ENCODE measurements around the gene PGBD5.

PGBD5 gene

DNA sequence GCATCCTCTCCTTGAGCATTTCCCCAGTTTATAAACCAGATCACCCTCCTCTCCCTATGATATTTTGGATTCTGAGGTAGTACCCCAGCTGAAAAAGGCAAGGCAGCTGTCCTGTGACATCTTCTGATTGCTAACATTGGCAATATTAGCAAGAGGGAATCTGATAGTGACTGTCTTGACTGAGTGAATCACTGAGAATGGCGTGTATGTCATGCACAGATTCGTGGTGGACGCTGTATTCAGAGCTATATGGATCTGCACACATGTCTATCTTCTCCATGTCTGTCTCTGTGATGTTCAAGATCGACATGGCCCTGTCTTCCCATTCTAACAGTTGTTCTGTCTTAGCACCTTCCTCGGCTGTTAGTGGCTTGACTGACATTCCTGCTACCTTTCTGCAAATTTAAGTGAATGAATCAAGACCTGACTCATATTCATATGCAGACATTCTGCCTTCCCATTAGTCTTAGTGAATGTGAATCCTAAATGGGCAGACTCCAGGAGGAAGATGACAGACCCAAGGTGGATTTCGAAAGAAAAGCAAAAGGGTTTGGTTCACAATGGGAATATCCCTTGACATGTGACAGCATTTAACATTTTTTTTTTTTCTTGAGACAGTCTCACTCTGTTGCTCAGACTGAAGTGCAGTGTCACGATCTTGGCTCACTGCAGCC, 97.7 kb downstream of the PGBD5 start:
- no peak overlapping the region for H3K27ac Mint-ChIP-seq

DNA sequence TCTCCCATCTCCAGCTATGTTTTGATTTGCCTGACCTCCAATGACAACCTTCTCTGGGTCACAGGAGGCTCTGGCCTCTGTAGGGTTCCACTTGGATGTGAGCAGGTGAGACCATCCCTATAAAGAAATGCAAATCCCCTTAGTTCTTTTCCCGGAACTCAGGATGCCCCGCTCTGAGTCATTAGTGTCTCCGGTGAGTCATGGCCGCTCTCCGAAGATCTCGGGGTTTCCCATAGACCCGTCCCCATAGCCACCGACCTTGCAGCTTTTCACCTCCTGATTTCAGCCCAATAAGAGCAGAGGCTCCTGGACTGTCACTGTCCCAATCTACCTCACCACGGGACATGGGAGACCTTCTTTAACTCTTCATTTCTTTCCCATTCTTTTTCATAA, 98.2 kb downstream of the PGBD5 start:
- H3K27me3 Mint-ChIP-seq (ENCODE audit: low read depth) = no peaks in the 10 kb centered on the region
- H3K9me3 Mint-ChIP-seq = no peaks in the 10 kb centered on the region
- H3K36me3 Mint-ChIP-seq (ENCODE audit: low read depth) = no peaks in the 10 kb centered on the region
- H3K4me3 Mint-ChIP-seq = peak overlapping the region; percentile 9
- H3K4me1 Mint-ChIP-seq (ENCODE audit: low read depth) = peaks cover 7% of the 10 kb centered on the region
- no peak overlapping the region for H3K27ac Mint-ChIP-seq

More for the DNA sequence above, 97.7 kb downstream of the PGBD5 start:
- no peaks in the 10 kb centered on the region for H3K27me3 Mint-ChIP-seq (ENCODE audit: low read depth)
- no peaks in the 10 kb centered on the region for H3K9me3 Mint-ChIP-seq
- H3K4me1 Mint-ChIP-seq (ENCODE audit: low read depth) = peaks cover 7% of the 10 kb centered on the region
- H3K36me3 Mint-ChIP-seq (ENCODE audit: low read depth) = no peaks in the 10 kb centered on the region
- H3K4me3 Mint-ChIP-seq = peak overlapping the region; percentile 9

DNA sequence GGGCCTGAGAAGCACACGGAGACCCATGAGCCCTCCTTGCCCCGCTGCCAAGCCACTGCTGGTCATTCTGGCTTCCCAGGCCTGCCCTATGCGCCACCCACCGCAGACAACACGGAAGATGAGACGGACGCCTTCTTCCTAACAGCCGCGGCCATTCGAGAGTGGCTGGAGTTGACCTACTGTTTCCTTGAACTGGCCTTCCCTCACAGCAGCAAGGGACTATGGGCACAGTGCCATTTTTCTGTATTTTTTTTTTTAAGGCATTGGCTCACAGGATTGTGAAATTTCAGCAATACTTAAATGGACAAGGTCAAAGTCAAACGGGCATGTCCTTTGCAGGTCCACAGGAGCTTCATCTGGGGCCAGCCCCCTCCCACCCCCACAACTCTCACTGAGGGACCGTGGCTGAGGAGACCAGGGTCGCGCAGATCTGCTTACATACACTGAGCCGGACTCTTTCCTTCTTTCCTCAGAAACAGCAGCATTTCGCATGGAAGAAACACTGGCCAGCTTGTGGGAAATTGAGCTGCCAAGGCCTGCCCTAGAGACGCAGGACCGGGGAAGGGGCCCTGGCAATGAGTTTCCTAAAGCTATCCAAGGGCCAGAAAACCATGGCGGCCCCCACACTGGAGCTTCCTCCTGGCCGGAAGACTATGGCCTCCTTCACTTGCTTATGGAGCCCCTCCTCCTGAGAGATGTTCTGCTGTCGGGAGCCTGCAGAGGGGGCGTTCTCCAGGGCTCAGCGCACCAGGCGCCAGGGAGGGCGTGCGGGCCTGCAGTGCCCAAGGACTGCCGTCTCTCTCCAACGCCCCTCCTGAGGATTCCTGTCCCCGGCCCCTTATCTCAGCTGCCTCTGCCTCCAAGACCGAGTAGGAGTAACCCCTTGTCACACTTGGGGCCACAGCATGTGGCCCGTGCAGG, 98.9 kb downstream of the PGBD5 start:
- H3K27me3 Mint-ChIP-seq (ENCODE audit: low read depth) = no peaks in the 10 kb centered on the region
- H3K4me1 Mint-ChIP-seq (ENCODE audit: low read depth) = peaks cover 7% of the 10 kb centered on the region
- H3K36me3 Mint-ChIP-seq (ENCODE audit: low read depth) = no peaks in the 10 kb centered on the region
- H3K4me3 Mint-ChIP-seq = no peak overlapping the region
- no peaks in the 10 kb centered on the region for H3K9me3 Mint-ChIP-seq
- no peak overlapping the region for H3K27ac Mint-ChIP-seq

DNA sequence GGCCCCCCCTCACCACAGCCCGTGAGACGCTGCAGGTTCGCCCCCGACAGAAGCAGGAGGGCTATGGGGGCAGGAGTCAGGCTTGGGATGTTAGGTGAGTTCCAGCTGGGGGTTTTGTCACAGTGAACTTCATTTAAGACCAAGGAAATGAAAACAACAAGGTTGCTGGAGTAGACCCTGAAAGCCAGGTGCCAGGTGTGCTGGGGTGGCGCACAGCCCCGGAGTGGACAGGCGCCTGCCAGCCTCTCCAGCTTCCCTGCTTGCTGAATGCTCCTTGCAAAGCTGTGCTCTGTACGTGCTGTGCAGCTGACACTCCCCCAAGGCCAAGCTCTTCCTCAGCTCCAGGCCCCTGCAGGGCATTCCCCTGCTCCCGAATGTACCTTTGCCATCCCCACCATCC, 102.4 kb downstream of the PGBD5 start:
- no peaks in the 10 kb centered on the region for H3K9me3 Mint-ChIP-seq

DNA sequence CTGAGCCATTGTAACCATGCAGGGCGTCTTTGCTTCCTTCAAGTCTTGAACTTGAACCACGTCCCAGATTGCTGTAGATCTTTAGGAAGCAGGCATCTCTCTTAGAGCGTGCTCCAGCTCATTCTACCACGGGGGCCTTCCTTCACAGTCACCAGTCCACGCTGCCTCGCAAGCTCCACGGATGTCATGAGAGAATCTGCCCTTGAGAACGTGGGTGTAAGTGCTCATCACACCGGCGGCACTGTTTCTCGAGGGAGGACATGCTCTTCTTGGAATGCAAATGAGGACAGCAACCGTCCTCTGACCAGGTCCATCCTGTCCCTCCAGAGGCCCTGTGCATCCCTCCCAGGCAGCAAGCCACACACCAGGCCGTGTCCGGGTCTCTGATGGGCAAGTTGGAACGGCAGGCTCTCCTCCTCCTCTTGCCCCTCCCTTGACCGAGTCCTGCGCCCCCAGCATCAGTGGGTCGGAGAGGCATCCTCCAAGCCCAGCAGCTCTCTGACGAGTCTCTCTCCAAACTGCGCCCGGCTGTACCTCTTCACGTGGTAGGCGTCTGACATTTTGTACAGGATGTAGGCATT, 103.1 kb downstream of the PGBD5 start:
- Mint-ChIP-seq H3K27me3 (ENCODE audit: low read depth) (no peaks in the 10 kb centered on the region), H3K9me3 (no peaks in the 10 kb centered on the region), H3K4me1 (ENCODE audit: low read depth) (peaks cover 4% of the 10 kb centered on the region), H3K27ac (no peak overlapping the region), H3K4me3 (no peak overlapping the region), H3K36me3 (ENCODE audit: low read depth) (no peaks in the 10 kb centered on the region)

More for the DNA sequence above, 102.4 kb downstream of the PGBD5 start:
- no peaks in the 10 kb centered on the region for H3K36me3 Mint-ChIP-seq (ENCODE audit: low read depth)
- no peaks in the 10 kb centered on the region for H3K27me3 Mint-ChIP-seq (ENCODE audit: low read depth)
- no peak overlapping the region for H3K27ac Mint-ChIP-seq
- peaks cover 7% of the 10 kb centered on the region for H3K4me1 Mint-ChIP-seq (ENCODE audit: low read depth)
- H3K4me3 Mint-ChIP-seq = no peak overlapping the region

DNA sequence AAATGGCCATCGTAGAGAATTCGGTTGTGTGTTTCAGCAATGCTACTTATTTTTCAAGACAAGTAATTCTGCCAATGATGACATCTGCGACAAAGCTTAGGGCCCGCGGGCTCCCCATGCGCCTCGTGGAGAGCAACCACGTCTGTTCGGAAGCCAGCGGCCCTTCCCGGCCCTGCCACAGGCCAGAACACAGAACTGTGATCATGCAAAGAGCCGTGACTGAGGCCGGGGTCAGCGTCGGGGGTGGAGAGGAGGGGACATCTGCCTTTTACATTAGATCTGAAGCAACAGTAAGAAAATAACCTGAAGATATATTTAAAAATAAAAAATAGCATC, 103.7 kb downstream of the PGBD5 start:
- no peaks in the 10 kb centered on the region for H3K4me1 Mint-ChIP-seq (ENCODE audit: low read depth)
- no peaks in the 10 kb centered on the region for H3K27me3 Mint-ChIP-seq (ENCODE audit: low read depth)
- no peaks in the 10 kb centered on the region for H3K9me3 Mint-ChIP-seq
- H3K4me3 Mint-ChIP-seq = no peak overlapping the region
- H3K27ac Mint-ChIP-seq = no peak overlapping the region
- H3K36me3 Mint-ChIP-seq (ENCODE audit: low read depth) = no peaks in the 10 kb centered on the region

DNA sequence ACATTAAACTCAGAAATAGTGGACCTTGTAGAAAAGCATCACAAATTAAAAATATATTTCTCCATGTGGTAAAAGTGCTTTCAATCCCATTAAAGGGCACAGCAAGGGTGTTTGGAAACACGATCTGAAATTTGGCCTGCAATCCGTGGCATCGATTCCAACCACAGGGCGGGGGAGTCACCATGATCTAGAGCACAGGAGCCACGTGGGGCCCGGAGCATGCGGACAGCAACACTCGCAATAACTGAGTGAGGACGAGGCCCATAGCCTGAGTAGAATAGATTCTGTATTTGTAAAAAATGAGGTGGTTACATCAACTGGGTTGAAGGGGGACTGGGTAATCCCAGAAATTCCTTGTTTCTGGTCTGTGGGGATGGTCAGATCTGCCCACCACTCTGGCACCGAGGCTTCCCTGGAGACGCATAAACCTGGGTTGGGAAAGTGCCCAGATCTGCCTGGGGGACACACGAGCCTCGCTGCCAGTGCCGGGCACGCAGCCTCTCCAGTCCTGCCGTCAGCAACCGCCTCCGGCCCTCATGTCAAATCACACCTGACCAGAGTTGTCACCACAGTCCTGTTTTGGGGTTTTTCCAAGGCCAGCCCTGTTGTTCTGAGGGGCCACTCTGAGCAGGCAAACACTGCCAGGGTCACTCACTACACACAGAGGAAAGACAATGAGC, 104.3 kb downstream of the PGBD5 start:
- H3K9me3 Mint-ChIP-seq = no peaks in the 10 kb centered on the region
- no peaks in the 10 kb centered on the region for H3K4me1 Mint-ChIP-seq (ENCODE audit: low read depth)
- H3K4me3 Mint-ChIP-seq = no peak overlapping the region
- no peaks in the 10 kb centered on the region for H3K27me3 Mint-ChIP-seq (ENCODE audit: low read depth)
- no peaks in the 10 kb centered on the region for H3K36me3 Mint-ChIP-seq (ENCODE audit: low read depth)
- H3K27ac Mint-ChIP-seq = no peak overlapping the region

DNA sequence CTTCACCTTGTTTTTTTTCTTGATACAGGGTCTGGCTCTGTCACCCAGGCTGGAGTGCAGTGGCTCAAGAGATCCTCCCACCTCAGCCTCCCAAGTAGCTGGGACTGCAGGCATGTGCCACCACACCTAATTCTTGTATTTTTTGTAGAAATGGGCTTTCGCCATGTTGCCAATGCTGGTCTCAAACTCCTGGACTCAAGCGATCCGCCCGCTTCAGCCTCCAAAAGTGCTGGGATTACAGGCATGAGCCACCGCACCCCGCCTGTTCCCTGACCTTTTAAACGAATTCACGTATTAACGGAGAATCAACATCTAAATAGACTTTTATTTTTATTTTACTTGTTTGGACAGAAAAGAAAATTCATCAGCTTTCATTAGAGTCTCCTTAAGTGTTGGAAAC, 104.8 kb downstream of the PGBD5 start:
- H3K4me3 Mint-ChIP-seq = no peak overlapping the region
- H3K36me3 Mint-ChIP-seq (ENCODE audit: low read depth) = no peaks in the 10 kb centered on the region
- no peaks in the 10 kb centered on the region for H3K9me3 Mint-ChIP-seq
- no peak overlapping the region for H3K27ac Mint-ChIP-seq
- H3K4me1 Mint-ChIP-seq (ENCODE audit: low read depth) = no peaks in the 10 kb centered on the region
- no peaks in the 10 kb centered on the region for H3K27me3 Mint-ChIP-seq (ENCODE audit: low read depth)

DNA sequence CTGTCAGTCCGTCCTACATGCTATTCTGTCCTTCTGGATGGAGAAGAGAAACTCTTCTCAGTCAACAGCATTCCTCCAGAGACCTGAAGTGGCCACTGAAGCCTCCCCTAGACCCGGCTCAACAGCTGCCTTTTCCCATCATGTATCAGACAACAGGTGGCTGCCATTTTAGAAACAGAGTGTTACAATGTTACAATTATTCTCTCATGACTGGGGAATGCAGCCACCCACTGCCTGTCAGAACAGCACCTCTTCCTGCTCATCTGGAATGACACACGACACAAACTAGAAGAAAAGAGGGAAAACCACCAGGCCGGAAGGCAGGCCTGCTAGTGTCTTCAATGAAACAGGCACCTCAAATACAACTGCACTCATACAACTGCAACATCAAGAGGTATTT, 105.3 kb downstream of the PGBD5 start:
- Mint-ChIP-seq H3K4me1 (ENCODE audit: low read depth) (no peaks in the 10 kb centered on the region), H3K36me3 (ENCODE audit: low read depth) (no peaks in the 10 kb centered on the region), H3K27me3 (ENCODE audit: low read depth) (no peaks in the 10 kb centered on the region), H3K27ac (no peak overlapping the region), H3K4me3 (no peak overlapping the region), H3K9me3 (no peaks in the 10 kb centered on the region)

DNA sequence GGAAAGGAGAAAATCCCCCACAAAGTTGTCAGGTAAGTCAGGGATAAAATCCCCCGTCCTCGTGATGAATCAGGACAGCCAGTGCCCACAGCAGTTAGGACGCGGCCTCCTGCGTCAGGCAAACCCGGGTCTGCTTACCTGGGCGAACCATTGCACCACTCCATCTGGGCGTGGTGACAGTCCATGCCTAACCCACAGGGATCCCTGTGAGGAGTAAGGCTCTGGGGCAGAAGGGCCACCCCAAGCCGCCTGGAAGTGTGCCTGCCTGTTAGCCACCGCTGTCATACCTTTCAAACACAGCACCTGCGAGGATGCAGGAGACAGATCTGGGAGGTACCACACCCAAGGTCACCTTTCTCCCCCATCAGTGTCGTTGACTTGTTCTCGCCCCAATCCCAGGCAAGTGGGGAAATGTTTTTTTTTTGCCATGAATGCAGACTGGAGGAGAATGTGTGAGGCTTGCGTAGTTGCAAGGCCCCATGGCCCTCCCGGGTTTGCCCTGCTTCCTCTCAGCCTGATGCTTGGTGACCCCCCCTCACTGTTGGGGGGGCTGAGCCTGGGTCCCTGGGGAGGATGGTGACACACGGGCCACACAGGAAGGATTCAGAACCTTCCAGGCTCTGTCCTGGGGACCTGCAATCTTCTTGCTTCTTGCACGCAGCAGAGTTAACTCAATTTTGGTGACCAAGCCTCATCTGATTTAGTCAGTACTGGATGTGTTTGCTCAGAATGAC, 107.0 kb downstream of the PGBD5 start:
- Mint-ChIP-seq H3K27ac (no peak overlapping the region), H3K27me3 (ENCODE audit: low read depth) (no peaks in the 10 kb centered on the region), H3K36me3 (ENCODE audit: low read depth) (no peaks in the 10 kb centered on the region), H3K4me3 (no peak overlapping the region), H3K4me1 (ENCODE audit: low read depth) (no peaks in the 10 kb centered on the region), H3K9me3 (no peaks in the 10 kb centered on the region)

DNA sequence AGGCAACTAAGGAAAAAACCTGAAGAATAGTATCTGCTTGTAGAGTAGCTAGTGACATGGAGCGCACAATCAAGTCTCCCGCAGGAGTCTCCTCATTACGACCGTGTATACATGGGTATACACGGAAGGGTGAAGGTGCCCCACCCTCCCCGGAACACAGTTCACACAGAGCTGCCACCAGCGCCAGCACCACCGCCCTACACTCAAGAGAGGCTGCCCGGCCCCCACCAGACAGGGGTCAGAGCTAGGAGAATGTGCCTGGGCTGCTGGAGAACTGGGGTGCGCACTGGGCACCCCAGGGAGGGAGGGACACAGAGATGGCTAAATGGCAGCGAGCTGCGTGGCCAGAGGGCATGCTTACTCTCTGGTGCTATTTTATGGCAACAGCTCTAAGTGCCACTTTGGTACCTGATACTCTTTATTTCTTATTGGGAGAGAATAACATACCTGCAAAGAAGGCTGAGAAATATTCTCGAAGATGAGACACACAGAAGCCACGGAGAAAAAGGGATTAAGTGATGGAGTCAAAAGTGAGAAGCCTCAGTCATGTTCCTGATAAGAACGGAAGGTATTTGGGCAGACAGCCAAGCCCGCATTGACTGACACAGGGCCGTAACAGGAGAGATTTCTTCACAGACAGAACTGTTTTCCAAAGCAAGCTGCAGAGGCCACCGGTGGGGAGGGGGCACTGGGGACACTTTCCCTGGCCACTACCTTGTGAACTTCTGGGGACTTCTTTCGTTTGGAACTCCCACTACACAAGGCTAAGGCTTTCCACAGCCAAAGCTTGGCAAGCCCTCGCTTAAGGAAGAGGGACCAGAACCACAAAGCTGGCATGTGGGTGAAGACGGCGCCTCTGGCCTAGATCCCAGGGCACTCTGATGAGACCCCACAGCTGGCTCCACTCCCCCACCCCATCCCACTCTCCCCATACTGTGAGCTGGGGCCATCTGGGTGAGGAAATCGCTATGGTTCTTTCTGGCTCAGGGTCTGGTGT, 108.0 kb downstream of the PGBD5 start:
- Mint-ChIP-seq H3K4me3 (no peak overlapping the region), H3K9me3 (no peaks in the 10 kb centered on the region), H3K36me3 (ENCODE audit: low read depth) (no peaks in the 10 kb centered on the region), H3K27me3 (ENCODE audit: low read depth) (no peaks in the 10 kb centered on the region), H3K27ac (no peak overlapping the region), H3K4me1 (ENCODE audit: low read depth) (no peaks in the 10 kb centered on the region)

DNA sequence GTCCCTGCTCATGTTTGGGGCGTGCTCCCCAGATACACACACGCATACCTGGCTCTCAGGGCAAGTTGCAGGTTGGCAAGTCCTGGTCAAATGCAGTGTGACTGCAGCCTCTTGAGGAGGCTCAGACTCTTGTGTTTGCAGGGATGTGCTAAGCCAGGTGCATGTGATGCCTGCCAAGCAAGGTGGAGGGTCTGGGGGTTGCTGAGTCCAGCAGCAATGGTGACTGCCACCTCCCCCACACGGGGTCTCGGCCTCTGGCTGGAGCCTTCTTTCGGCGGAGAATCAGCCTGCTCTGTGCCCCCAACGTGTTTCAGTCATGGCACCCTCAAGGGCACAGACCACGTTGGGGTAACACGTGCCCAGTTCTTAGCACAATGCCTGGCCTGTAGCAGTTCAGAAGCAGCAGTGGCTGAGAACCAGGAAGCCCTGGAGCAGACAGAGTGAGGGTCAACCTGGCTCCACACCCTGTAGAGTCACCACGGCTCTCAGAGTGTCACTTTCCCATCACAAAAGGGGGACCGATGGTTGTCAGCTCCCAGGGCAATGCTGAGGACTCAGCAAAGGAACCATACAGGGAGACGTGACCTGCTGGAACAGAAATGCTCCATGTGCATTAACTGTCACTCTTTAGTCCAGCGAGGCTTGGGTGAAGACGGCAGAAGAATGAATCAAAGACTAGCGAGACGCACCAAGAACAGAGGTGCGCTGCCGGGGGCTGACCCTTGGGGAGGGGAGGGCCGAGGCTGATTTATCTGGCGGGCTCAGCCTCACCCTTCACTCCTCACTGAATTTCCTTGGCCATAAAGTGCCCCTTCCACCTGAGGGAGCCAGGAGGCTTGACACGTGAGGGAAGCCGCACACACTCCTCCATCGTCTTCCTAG, 109.0 kb downstream of the PGBD5 start:
- Mint-ChIP-seq H3K36me3 (ENCODE audit: low read depth) (no peaks in the 10 kb centered on the region), H3K27ac (no peak overlapping the region), H3K4me3 (no peak overlapping the region), H3K4me1 (ENCODE audit: low read depth) (no peaks in the 10 kb centered on the region), H3K9me3 (no peaks in the 10 kb centered on the region), H3K27me3 (ENCODE audit: low read depth) (no peaks in the 10 kb centered on the region)

Data from T-helper 1 cell treated with Interleukin-12 subunit alpha and Interleukin-12 subunit beta and Interleukin-4 antibody, amounts not matched to agents 30 μg/mL and 1 μg/mL, for 36 hours (primary cell).